Glomerular endothelial cell (primary cell): Measurements from ENCODE around the gene GNB3. TPM values are rescaled to one million over a fixed set of nuclear protein-coding genes. Genes with fewer than 3 reads are reported as not detected.
"Not testable (repeated sequence)": the region's sequence is repeated elsewhere in the genome, so short reads cannot be mapped to it uniquely, and the experiment has no call there.

Experiments
- DNase-seq: peaks from one replicate; pipeline ENCODE4 v3.0.0-alpha.2; 2011; ENCODE audit warnings: low read depth, low spot score; ENCODE audit errors: extremely low read depth
- total RNA-seq: library from RNA; depleted of rRNA; stranded (reverse); fragments of >200 nt; gene quantifications from 2 replicates; pipeline ENCODE4 v1.2.3, GENCODE V29; 2015

The GNB3 gene
- total RNA-seq, 1 donor from 2014 or later = 2.3 TPM

GRCh38 chr12:6874015-6874368 is 33.3 kb downstream of the GNB3 start:
- not testable (repeated sequence) for DNase-seq

GRCh38 chr12:6879824-6880223 is 39.1 kb downstream of the GNB3 start:
- not testable (repeated sequence) for DNase-seq

DNA sequence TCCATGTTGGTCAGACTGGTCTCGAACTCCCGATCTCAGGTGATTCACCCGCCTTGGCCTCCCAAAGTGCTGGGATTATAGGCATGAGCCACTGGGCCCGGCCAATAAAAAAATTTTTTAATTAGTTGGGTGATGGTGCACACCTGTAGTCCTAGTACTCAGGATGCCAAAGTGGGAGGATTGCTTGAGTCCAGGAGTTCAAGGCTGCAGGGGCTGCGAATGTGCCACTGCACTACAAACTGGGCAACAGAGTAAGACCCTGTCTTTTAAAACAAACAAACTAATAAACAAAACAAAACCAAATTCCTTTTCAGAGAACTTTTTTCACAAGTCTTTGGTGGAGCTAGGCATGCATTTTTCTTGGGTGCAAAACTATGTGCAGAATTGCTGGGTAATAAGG is 42.5 kb downstream of the GNB3 start:
- DNase-seq = no peak

GRCh38 chr12:6883683-6884082 is 43.0 kb downstream of the GNB3 start:
- DNase-seq = no peak

DNA sequence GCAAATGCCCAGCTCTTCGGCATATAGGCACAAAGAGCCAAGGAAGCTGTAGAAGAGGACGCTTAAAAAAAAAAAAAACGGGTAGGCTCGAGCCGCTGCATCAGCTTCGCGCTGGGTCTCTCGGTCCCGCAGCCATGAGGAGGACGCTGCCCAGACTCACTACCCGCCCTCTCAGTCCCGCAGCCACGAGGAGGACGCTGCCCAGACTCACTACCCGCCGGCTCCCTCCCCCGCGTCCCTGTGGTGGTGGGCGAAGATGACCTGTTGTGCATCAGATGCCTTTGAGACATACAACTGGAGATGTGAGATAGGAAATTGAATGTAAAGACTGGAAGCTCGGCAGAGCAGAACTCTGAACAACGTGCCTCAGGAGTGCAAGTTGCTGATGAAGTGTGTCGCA is 43.8 kb downstream of the GNB3 start:
- DNase-seq = no peak

DNA sequence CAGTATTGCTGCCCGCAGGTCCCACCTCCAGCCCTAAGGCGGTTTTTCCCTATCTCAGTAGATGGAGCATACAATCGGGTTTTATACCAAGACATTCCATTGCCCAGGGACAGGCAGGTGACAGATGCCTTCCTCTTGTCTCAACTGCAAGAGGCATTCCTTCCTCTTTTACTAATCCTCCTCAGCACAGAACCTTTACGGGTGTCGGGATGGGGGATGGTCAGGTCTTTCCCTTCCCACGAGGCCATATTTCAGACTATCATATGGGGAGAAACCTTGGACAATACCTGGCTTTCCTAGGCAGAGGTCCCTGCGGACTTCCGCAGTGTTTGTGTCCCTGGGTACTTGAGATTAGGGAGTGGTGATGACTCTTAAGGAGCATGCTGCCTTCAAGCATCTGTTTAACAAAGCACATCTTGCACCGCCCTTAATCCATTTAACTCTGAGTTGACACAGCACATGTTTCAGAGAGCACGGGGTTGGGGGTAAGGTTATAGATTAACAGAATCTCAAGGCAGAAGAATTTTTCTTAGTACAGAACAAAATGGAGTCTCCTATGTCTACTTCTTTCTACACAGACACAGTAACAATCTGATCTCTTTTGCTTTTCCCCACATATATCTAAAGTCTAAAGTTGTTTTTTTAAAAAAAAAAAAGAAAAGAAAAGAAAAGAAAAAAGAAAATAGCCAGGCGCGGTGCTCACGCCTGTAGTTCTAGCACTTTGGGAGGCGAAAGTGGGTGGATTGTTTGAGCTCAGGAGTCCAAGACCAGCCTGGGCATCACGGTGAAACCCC is 45.7 kb downstream of the GNB3 start:
- DNase-seq = not testable (repeated sequence)

DNA sequence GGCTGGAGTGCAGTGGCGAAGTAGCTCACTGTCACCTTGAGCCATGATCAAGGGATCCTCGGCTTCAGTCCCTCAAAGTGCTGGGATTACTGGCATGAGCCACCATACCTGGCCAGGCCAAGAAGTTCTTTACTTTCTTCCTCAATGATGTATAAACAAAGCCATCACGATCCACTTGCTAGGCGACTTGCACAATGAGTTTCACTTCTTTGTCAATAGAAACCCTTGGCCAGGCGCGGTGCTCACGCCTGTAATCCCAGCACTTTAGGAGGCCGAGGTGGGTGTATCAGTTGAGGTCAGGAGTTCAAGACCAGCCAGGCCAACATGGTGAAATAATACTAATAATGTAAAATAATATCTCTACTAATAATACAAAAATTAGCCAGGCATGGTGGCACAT is 46.7 kb downstream of the GNB3 start:
- no peak for DNase-seq

DNA sequence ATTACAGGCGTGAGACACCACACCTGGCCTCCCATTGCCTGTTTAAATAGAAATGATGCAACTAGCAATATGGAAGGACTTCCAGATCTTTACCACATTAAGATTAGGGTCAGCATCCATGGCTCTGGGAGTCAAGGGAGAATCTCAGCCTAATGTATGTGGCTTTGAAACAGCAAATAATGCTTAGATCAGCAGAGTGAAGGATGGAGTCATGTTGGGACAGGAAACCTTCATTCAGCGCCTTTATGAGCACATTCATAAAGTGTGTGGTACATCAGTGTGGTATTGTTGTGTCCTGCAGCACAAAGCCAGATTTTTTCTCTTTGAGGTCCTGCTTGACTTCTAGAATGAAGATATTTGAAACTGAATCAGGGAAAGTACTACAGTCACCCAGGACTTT is 47.6 kb downstream of the GNB3 start:
- no peak for DNase-seq

GRCh38 chr12:6888794-6889193 is 48.1 kb downstream of the GNB3 start:
- DNase-seq = not testable (repeated sequence)

DNA sequence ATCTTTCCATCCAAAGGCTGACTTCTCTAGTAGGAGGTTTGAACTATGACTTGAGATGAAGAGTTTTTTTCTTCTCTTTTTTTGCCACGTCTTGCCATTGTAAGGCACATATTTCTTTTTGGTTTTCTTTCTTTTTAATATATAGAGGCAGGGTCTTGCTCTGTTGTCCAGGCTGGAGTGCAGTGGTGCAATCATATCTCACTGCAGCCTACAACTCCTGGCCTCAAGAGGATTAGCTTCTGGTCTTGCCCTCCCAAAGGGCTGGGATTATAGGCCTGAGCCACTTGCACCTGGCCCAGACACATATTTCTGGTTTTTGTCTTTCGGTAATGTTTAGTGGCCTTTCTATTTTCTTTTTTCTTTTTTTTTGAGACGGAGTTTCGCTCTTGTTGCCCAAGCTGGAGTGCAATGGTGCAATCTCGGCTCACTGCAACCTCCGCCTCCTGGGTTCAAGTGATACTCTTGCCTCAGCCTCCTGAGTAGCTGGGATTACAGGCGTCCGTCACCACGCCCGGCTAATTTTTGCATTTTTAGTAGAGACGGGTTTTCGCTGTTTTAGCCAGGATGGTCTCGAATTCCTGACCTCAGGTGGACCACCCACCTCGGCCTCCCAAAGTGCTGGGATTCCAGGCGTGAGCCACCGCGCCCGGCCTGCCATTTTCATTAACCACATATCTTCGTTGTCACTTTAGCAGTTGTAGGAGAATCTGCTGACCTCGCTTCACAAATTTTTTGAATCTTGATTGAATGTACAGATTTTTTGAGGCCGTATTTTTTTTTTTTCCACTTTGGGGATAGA is 49.2 kb downstream of the GNB3 start:
- DNase-seq = not testable (repeated sequence)

DNA sequence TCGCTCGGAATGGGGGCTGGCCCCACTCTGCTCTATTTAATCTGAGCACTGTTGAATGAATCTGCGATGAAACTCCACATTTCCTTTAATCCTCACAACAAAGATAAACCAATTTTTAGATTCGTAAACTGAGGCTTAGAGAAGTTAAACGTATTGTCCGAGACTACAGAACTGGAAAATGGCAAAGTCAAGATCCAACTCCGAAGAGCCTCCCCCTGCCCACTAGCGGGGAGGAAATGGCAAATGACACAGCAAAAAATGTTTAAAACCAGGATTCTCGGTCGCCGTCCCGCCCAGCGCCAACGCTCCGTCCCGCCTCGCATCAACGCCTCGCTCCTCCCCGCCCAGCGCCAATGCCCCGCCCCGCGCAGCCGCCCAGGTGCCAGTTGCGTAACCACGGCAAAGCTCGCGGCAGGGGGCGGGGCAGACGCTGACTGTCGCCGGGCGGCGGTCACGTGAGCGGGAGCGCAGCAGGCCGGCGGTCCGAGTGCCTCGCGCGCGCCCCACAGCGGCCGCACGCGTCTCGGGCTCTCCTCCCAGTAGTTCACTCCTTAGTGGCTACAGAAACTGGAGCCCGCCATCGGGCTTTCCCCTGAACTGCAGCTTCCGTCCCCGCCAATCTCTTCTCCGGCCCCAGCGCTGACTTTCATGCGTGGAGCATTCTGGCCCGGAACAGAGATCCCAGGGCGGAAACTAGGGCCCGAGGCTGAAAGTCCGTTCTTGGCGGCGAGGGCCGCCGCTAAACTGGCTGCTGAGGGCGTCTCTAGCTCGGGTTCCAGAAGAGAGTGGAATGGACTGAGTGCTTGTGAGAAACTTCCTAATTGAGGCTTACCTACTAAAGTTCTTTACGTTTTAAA is 50.3 kb downstream of the GNB3 start:
- DNase-seq = no peak

DNA sequence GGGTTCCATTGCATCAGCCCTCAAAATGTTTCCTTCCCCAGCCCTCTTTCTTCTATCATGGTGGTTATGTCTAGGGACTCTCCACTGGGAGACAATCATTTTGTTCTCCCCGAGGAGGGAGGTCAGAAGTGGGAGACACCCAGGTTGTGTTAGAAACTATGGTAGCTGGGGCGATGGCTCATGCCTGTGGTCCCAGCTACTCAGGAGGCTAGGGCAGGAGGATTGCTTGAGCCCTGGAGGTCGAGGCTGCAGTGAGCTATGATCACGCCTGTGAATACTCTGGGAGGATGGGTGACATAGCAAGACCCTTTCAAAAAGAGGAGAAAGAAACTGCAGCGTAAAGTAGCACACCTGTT is 50.9 kb downstream of the GNB3 start:
- no peak for DNase-seq

DNA sequence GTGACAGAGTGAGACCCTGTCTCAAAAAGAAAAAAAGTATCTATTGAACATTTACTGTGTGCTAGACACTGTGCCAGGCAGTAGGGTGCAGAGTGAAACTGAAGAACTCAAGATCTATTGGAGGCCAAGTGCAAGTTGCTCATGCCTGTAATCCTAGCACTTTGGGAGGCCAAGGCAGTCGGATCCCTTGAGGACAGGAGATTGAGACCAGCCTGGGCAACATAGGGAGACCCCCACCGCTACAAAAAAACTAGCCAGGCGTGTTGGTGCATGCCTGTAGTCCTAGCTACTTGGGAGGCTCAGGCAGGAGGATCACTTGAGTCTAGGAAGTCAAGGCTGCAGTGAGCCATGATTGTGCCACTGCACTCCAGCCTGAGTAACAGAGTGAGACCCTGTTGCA is 52.0 kb downstream of the GNB3 start:
- not testable (repeated sequence) for DNase-seq

DNA sequence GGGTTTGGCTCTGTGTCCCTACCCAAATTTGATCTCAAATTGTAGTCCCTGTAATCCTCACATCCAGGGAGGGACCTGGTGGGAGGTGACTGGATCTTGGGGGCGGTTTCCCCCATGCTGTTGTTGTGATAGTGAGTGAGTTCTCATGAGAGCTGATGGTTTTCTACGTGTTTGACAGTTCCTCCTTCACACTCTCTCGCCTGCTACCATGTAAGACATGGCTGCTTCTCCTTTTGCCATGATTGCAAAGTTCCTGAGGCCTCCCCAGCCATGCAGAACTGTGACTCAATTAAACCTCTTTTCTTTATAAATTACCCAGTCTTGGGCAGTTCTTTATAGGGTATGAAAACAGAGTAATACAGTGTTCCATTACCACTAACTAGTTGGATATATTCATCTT is 53.6 kb downstream of the GNB3 start:
- DNase-seq = no peak

Other genes with a start within 250 kb of the GNB3 start
- 183 and 211 TPM in 2 replicates for gene CHD4, start 233.5 kb upstream of the GNB3 start, total RNA-seq
- gene LPAR5, start 205.0 kb upstream of the GNB3 start, total RNA-seq = 0.58 TPM in 1 of 2 replicates, not detected in the other
- 0.58 TPM in 1 of 2 replicates, not detected in the other for gene ACRBP, start 193.5 kb upstream of the GNB3 start, total RNA-seq
- gene ING4, start 177.8 kb upstream of the GNB3 start, total RNA-seq = 49.7 and 55.1 TPM in 2 replicates
- gene ZNF384, start 151.6 kb upstream of the GNB3 start, total RNA-seq = 20.1 and 30.3 TPM in 2 replicates
- not detected in 2 replicates for gene PIANP, start 140.1 kb upstream of the GNB3 start, total RNA-seq
- gene COPS7A, start 116.9 kb upstream of the GNB3 start, total RNA-seq = 58.8 and 72.9 TPM in 2 replicates
- gene MLF2, start 87.8 kb upstream of the GNB3 start, total RNA-seq = 186 and 229 TPM in 2 replicates
- 240 and 281 TPM in 2 replicates for gene PTMS, start 74.6 kb upstream of the GNB3 start, total RNA-seq
- gene LAG3, start 68.4 kb upstream of the GNB3 start, total RNA-seq = not detected in 2 replicates
- gene CD4, start 51.4 kb upstream of the GNB3 start, total RNA-seq = not detected in 2 replicates
- 2.0 and 3.7 TPM in 2 replicates for gene GPR162, start 19.1 kb upstream of the GNB3 start, total RNA-seq
- 53.8 and 87.9 TPM in 2 replicates for gene P3H3, start 12.5 kb upstream of the GNB3 start, total RNA-seq
- 6.0 and 14.6 TPM in 2 replicates for gene CDCA3, start 10.4 kb downstream of the GNB3 start, total RNA-seq
- 74.8 and 77.1 TPM in 2 replicates for gene USP5, start 11.2 kb downstream of the GNB3 start, total RNA-seq
- gene TPI1, start 26.6 kb downstream of the GNB3 start, total RNA-seq = 542 and 832 TPM in 2 replicates
- 5.3 and 5.5 TPM in 2 replicates for gene SPSB2, start 32.4 kb downstream of the GNB3 start, total RNA-seq
- gene LRRC23, start 63.9 kb downstream of the GNB3 start, total RNA-seq = 6.3 and 9.6 TPM in 2 replicates
- 18.1 and 18.4 TPM in 2 replicates for gene ENO2, start 73.7 kb downstream of the GNB3 start, total RNA-seq
- gene ATN1, start 87.0 kb downstream of the GNB3 start, total RNA-seq = 33.6 and 64.6 TPM in 2 replicates
- gene RNU7-1, start 102.9 kb downstream of the GNB3 start, total RNA-seq = not detected in 2 replicates
- gene C12orf57, start 103.1 kb downstream of the GNB3 start, total RNA-seq = 180 and 194 TPM in 2 replicates
- gene PTPN6, start 110.4 kb downstream of the GNB3 start, total RNA-seq = 0.29 and 8.5 TPM in 2 replicates
- 240 and 281 TPM in 2 replicates for gene PHB2, start 129.7 kb downstream of the GNB3 start, total RNA-seq
- 24.3 and 25.3 TPM in 2 replicates for gene EMG1, start 130.0 kb downstream of the GNB3 start, total RNA-seq
- gene LPCAT3, start 177.6 kb downstream of the GNB3 start, total RNA-seq = 15.4 and 19.4 TPM in 2 replicates
- 0.64 and 0.68 TPM in 2 replicates for gene C1S, start 219.8 kb downstream of the GNB3 start, total RNA-seq